Mesendoderm (in vitro differentiated cells): ENCODE results near the gene EIF4G3. TPM values are rescaled to one million over a fixed set of nuclear protein-coding genes. Genes with fewer than 3 reads are reported as not detected.

Experiments
- DNase-seq: peaks from one replicate; pipeline ENCODE4 v3.0.0; 2013
- H2AK5ac ChIP-seq: 2 replicates; pipeline ENCODE4 v1.6.1; 2013; ENCODE audit warnings: low read length, inconsistent platforms
- H2BK120ac ChIP-seq: 2 replicates; pipeline ENCODE4 v1.6.1; 2013; ENCODE audit warnings: low read depth, mild to moderate bottlenecking, low read length, moderate library complexity, mixed read lengths
- H2BK15ac ChIP-seq: replicated peaks from 2 replicates; pipeline ENCODE4 v1.6.1; 2013; ENCODE audit warnings: low read depth, mild to moderate bottlenecking, moderate library complexity
- H2BK5ac ChIP-seq: 2 replicates; pipeline ENCODE4 v1.6.1; 2013; ENCODE audit warnings: low read length, inconsistent platforms
- H3K18ac ChIP-seq: 2 replicates; pipeline ENCODE4 v1.6.1; 2013; ENCODE audit warnings: mild to moderate bottlenecking, low read length, mixed read lengths
- H3K23ac ChIP-seq: one replicate; pipeline ENCODE4 v1.6.1; 2013; ENCODE audit warnings: low read length
- H3K27ac ChIP-seq: 2 replicates; pipeline ENCODE4 v1.5.1; 2013; ENCODE audit warnings: low read depth, mild to moderate bottlenecking, inconsistent platforms, low read length, moderate library complexity
- H3K27me3 ChIP-seq: 2 replicates; pipeline ENCODE4 v1.6.1; 2013; ENCODE audit warnings: low read length, control low read depth, mild to moderate bottlenecking, inconsistent platforms; ENCODE audit not compliant: insufficient read depth, poor library complexity
- H3K36me3 ChIP-seq: 2 replicates; pipeline ENCODE4 v1.6.1; 2013; ENCODE audit warnings: low read length, inconsistent platforms; ENCODE audit not compliant: control insufficient read depth, insufficient read depth
- H3K4ac ChIP-seq: one replicate; pipeline ENCODE4 v1.6.1; 2013; ENCODE audit warnings: low read depth, mild to moderate bottlenecking, low read length, moderate library complexity
- H3K4me1 ChIP-seq: 2 replicates; pipeline ENCODE4 v1.6.1; 2013; ENCODE audit warnings: low read depth, low read length, inconsistent platforms; ENCODE audit not compliant: control insufficient read depth
- H3K4me2 ChIP-seq: 2 replicates; pipeline ENCODE4 v1.6.1; 2013; ENCODE audit warnings: low read length
- H3K4me3 ChIP-seq: 2 replicates; pipeline ENCODE4 v1.5.1; 2013; ENCODE audit warnings: mild to moderate bottlenecking, low read length
- H3K56ac ChIP-seq: one replicate; pipeline ENCODE4 v1.6.1; 2013; ENCODE audit warnings: low read length
- H3K79me1 ChIP-seq: 2 replicates; pipeline ENCODE4 v1.6.1; 2013; ENCODE audit warnings: low read length, inconsistent platforms
- H3K79me2 ChIP-seq: 2 replicates; pipeline ENCODE4 v1.6.1; 2013; ENCODE audit warnings: mild to moderate bottlenecking, low read length; ENCODE audit not compliant: control insufficient read depth, insufficient read depth
- H3K9ac ChIP-seq: 2 replicates; pipeline ENCODE4 v1.6.1; 2013; ENCODE audit warnings: low read length, inconsistent platforms
- H4K5ac ChIP-seq: one replicate; pipeline ENCODE4 v1.6.1; 2013; ENCODE audit warnings: low read length
- H4K8ac ChIP-seq: one replicate; pipeline ENCODE4 v1.6.1; 2013; ENCODE audit warnings: low read depth, mild to moderate bottlenecking, control low read depth, low read length, moderate library complexity
- WGBS: extraction: QIAGEN DNeasy Blood & Tissue Kit; methylation state at CpG from one replicate; pipeline ENCODE4 v1.1.7; 2013; ENCODE audit warnings: low lambda C conversion rate, missing lambda C conversion rate; ENCODE audit not compliant: insufficient coverage; ENCODE audit errors: extremely low coverage; 5-methylcytosine and 5-hydroxymethylcytosine counted together
- polyA plus RNA-seq, 2 experiments: library from polyadenylated mRNA; stranded (reverse); fragments of 200-250 nt; gene quantifications; one replicate each; pipeline ENCODE4 v1.2.3, GENCODE V29; 2013

The EIF4G3 gene, protein sequence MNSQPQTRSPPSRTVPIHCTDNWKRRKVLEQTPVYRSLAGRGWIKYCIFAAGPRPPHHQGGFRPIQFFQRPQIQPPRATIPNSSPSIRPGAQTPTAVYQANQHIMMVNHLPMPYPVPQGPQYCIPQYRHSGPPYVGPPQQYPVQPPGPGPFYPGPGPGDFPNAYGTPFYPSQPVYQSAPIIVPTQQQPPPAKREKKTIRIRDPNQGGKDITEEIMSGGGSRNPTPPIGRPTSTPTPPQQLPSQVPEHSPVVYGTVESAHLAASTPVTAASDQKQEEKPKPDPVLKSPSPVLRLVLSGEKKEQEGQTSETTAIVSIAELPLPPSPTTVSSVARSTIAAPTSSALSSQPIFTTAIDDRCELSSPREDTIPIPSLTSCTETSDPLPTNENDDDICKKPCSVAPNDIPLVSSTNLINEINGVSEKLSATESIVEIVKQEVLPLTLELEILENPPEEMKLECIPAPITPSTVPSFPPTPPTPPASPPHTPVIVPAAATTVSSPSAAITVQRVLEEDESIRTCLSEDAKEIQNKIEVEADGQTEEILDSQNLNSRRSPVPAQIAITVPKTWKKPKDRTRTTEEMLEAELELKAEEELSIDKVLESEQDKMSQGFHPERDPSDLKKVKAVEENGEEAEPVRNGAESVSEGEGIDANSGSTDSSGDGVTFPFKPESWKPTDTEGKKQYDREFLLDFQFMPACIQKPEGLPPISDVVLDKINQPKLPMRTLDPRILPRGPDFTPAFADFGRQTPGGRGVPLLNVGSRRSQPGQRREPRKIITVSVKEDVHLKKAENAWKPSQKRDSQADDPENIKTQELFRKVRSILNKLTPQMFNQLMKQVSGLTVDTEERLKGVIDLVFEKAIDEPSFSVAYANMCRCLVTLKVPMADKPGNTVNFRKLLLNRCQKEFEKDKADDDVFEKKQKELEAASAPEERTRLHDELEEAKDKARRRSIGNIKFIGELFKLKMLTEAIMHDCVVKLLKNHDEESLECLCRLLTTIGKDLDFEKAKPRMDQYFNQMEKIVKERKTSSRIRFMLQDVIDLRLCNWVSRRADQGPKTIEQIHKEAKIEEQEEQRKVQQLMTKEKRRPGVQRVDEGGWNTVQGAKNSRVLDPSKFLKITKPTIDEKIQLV (N-terminal part only)
- polyA plus RNA-seq (2013, experiment 1 of 2): 59.6 TPM
- 61.5 TPM for polyA plus RNA-seq (2013, experiment 2 of 2)

GRCh38 chr1:21176586-21177555 lies at the start of gene EIF4G3:
Gene EIF4G3, minus strand, starts transcription at chr1:21176897. Its CDS starts 174,155 bp downstream, at chr1:21002742.
- Histone ChIP-seq H2BK5ac (peak within 1 kb of the TSS; percentile 69), H2BK15ac (no peak within 1 kb of the TSS), H3K9ac (peak within 1 kb of the TSS; percentile 78), H3K4ac (peak within 1 kb of the TSS; percentile 41), H3K18ac (peak within 1 kb of the TSS; percentile 99), H3K4me1 (peaks cover 6% of the 10 kb centered on the region), H4K8ac (peak within 1 kb of the TSS; percentile 99), H2AK5ac (no peak within 1 kb of the TSS), H3K79me2 (peaks cover 34% of the 10 kb centered on the region), H3K4me3 (peak within 1 kb of the TSS; percentile 66), H3K27me3 (no peaks in the 10 kb centered on the region), H3K4me2 (peak within 1 kb of the TSS; percentile 75), H2BK120ac (peak within 1 kb of the TSS; percentile 83), H3K36me3 (no peaks in the 10 kb centered on the region), H4K5ac (no peak within 1 kb of the TSS), H3K27ac (peak within 1 kb of the TSS; percentile 97), H3K56ac (peak within 1 kb of the TSS; percentile 87), H3K79me1 (peaks cover 2% of the 10 kb centered on the region), H3K23ac (peak within 1 kb of the TSS; percentile 86)
- peak; percentile 99 for DNase-seq
- no CpG with 5 or more reads among the region's 90 CpGs for WGBS

DNA sequence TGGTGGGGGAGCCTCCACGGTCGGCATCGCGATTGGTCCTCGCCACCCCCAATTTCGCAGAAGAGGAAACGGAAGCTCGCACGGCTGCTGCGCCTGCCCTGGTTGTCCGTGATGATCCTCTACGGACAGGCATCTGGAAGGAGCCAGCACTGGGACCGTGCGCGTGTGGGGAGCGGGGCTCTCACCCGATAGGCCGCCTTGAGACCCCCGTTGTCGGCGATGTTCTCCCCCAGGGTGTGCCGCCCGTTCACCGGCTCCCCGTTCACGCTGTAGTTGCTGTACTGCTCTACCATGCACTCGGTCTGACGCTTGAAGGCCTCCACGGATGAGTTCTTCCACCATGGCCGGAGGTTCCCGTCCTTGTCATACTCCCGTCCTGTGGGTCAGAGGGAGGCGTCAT lies 48.4 kb upstream of the EIF4G3 start:
- no peaks in the 10 kb centered on the region for H3K27me3 ChIP-seq
- no peak overlapping the region for H3K18ac ChIP-seq
- H3K9ac ChIP-seq: no peak overlapping the region
- DNase-seq: no peak
- H2BK120ac ChIP-seq: no peak overlapping the region
- no peaks in the 10 kb centered on the region for H3K4me1 ChIP-seq
- H3K4ac ChIP-seq: no peak overlapping the region
- no CpG with 5 or more reads among the region's 33 CpGs for WGBS
- no peak overlapping the region for H2BK5ac ChIP-seq
- H4K8ac ChIP-seq: no peak overlapping the region
- H3K4me2 ChIP-seq: no peak overlapping the region
- H3K4me3 ChIP-seq: no peak overlapping the region
- H3K79me2 ChIP-seq: no peaks in the 10 kb centered on the region
- no peak overlapping the region for H4K5ac ChIP-seq
- H2BK15ac ChIP-seq: no peak overlapping the region
- H3K23ac ChIP-seq: no peak overlapping the region
- H3K79me1 ChIP-seq: no peaks in the 10 kb centered on the region
- H2AK5ac ChIP-seq: no peak overlapping the region
- peaks cover 1% of the 10 kb centered on the region for H3K36me3 ChIP-seq
- no peak overlapping the region for H3K27ac ChIP-seq
- no peak overlapping the region for H3K56ac ChIP-seq

DNA sequence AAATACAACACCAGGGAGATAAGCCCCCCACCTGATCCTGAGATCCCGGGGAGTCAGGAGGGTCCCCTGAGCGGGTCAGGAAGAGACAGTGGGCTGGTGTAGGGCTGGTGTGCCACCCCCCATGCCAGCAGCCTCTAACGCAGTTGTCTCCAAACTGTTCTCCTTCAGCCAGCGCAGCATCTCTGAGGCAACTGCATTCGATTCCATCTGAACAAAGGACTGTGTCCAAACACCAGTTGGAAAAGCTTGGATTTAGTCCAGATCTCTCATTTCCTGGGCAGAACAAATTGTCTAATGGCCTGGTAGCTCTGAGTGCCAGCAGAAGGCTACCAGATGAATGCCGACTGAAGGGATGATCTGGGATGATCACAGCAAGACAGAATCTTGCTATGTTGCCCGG lies 44.1 kb upstream of the EIF4G3 start:
- Histone ChIP-seq H4K5ac (no peak overlapping the region), H3K79me1 (no peaks in the 10 kb centered on the region), H3K4me1 (peaks cover 2% of the 10 kb centered on the region), H3K4me3 (no peak overlapping the region), H3K23ac (no peak overlapping the region), H2BK120ac (no peak overlapping the region), H3K9ac (no peak overlapping the region), H3K4me2 (no peak overlapping the region), H3K36me3 (peaks cover 1% of the 10 kb centered on the region), H2BK5ac (no peak overlapping the region), H3K27me3 (no peaks in the 10 kb centered on the region), H3K18ac (no peak overlapping the region), H3K79me2 (no peaks in the 10 kb centered on the region), H2AK5ac (no peak overlapping the region), H3K4ac (no peak overlapping the region), H4K8ac (no peak overlapping the region), H3K56ac (no peak overlapping the region), H3K27ac (no peak overlapping the region), H2BK15ac (no peak overlapping the region)
- no CpG with 5 or more reads among the region's 7 CpGs for WGBS
- DNase-seq: no peak

DNA sequence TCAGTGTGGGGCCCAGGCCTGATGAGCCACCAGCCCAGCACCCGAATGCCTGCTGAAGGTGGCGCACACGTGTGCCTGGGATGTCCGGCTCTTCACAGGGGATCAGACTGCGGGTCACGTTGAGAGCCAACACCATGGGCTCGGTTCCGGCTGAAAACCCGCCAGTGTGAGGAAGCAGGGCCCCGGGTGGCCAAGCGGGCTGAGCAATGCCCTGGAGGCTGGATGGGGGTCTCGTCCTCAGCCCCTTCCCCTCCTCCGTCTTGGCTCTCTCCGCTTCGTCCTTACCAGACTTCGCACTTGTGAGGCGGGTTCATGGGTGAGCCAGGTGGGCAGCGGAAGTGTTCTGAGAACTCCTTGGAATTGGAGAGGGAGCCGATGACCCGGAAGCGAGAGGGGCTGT lies 43.0 kb upstream of the EIF4G3 start:
- Histone ChIP-seq H4K5ac (no peak overlapping the region), H3K56ac (no peak overlapping the region), H2BK5ac (no peak overlapping the region), H3K27me3 (no peaks in the 10 kb centered on the region), H3K36me3 (peaks cover 1% of the 10 kb centered on the region), H3K4me1 (peaks cover 2% of the 10 kb centered on the region), H2AK5ac (no peak overlapping the region), H3K27ac (no peak overlapping the region), H3K18ac (no peak overlapping the region), H3K4me3 (no peak overlapping the region), H2BK15ac (no peak overlapping the region), H4K8ac (no peak overlapping the region), H2BK120ac (no peak overlapping the region), H3K79me1 (no peaks in the 10 kb centered on the region), H3K23ac (no peak overlapping the region), H3K4me2 (no peak overlapping the region), H3K79me2 (no peaks in the 10 kb centered on the region), H3K9ac (no peak overlapping the region), H3K4ac (no peak overlapping the region)
- no peak for DNase-seq
- no CpG with 5 or more reads among the region's 21 CpGs for WGBS
